Activated CD4-positive, CD25-positive, alpha-beta regulatory T cell treated with anti-CD3 and anti-CD28 coated beads, Interleukin-2, amount 50 U/mL, for 72 hours (primary cell): ENCODE results near the gene PRPF18.
A peak's percentile ranks its signal among the peaks of the same experiment; 100 is the strongest.

ENCODE experiments used
- DNase-seq: peaks from one replicate; pipeline ENCODE4 v3.0.0; 2021

The PRPF18 gene

GRCh38 chr10:13644866-13645265 is 58.1 kb downstream of the PRPF18 start:
- DNase-seq = no peak

- no peak for DNase-seq
Measured at GRCh38 chr10:13648425-13648824, 61.7 kb downstream of the PRPF18 start.

DNA sequence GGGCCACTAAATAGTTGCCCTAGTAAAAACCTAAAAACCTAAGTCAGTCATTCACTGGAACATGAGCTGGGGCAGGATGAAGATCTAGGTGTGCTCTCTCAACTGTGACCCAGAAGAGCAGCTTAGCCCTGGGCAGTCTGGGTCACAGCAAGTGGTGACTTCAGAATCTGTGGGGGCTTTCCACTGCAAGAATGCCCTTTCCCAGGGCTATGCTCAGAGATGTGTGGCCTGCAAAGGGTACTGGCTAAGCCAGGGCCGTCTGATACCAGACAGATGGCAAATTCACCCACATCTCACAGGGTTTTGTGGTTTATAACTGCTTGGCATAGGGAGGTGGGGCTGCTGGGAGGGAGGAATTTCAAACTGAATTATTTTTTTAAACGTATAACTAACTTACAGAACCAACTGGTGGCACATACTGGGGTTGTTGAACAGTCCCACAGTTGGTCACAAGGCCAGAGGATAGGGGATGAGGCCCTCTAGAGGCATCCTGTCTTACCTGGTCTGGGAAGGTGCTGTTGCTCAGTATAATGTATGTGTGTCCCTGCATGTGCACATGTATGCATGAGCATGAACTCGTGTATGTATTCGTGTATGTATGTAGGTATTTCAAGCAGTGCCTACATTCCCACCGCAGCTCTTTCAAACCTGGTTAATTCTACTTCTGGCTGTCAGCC is 63.2 kb downstream of the PRPF18 start:
- no peak for DNase-seq

GRCh38 chr10:13650961-13651360 is 64.2 kb downstream of the PRPF18 start:
- DNase-seq = no peak

DNA sequence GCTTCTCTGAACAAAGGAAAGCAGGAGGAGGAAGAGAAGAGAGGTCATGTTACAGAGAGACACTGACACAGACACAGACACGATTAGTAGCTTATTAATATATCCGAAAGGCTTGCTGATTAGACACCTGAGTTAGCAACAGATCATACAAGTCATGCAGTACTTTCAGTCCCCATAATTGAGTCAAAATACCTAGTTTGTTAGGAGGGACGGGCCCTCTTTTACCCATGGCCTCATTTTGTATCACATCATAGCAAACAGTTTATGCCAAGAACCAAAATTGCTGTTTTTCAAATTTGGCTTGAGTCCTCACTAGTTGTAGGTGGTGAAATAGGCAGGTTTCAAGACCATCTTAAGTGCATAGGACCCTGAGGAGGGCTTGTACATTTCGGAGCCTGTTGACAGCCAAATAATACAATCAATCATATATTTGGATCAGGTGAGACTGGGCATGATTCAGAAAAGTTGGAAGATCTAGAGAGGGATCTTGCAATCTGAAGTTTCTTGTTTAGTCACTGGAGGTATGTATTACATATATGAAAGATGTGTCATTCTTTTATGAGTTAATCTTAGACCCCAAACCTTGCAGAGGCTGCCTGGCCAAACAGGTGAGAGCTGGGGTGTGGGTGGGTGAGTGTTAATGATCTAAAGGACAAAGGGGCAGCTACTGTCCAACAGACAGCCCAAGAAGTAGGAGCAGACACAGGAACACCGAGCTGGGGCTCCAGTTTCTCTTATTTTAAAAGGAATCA is 65.4 kb downstream of the PRPF18 start:
- no peak for DNase-seq

DNA sequence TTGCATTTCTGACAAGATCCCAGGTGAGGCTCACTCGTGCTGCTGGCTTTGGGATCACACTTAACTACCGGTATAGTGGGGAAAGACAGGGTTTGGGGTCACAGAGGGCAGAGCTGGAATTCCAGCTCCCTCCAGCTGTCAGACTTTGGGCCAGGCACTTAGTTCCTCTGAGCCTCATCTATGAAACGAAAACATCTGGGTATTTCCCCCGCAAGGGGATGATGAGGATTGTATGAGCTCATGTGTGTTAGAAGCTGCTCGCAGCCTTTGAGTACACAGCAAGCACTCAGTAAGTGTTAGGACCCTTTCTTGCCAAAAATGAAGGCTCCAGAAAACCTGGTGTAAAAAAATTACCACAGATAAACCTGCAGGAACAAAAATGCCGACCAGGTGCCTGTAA is 66.1 kb downstream of the PRPF18 start:
- DNase-seq = no peak

DNA sequence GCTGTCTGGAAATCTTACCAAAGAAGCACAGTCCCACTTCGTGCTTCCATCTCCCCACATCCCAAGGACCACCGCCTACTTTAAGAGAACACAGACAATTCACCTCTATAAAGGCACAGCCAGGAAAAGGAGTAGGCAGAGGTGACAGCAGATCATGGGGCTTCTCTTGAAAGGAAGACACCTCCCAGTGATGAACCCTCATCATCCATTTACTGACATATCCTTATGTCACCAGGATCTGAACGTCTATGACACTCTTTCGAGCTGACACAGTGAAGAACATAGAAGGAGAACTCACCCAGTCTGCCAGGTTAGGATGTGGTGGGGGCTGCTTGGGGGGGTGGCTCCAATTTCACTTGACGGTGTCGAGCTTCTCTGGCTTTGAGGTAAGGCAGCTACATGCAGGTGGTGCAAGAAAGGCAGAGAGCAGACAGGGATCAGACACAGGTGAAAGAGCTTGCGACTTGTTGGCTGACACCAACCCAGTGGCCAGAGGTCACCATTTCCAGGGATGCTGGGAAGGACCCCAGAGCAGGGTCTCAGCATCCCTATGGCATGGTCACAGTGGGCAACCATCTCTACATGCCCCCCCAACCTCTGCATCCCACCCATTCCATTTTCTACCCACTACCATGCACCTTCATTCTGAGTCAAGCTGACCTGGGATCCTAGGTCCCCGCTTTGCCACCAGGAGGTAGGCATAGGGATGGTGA is 67.5 kb downstream of the PRPF18 start:
- no peak for DNase-seq

DNA sequence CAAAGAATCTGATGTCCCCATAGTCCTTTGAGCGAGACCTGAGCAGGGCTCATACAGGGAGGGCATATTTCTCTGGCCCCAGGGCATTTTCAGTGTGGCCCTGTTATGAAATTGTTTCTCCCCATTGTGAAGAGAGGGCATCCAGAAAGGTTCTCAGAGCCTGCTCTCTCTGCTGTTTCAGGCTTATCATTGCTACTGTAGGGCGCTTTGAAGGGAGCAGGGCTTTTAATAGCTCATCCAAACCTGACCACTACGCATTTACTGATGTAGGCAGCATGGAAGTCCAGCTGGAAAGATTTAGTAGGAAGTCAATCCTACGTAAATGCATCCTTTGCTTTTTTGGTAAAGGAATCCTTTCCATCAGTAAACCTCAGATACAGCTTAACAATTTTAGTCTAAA is 68.1 kb downstream of the PRPF18 start:
- no peak for DNase-seq

GRCh38 chr10:13656337-13657100 is 69.8 kb downstream of the PRPF18 start:
- DNase-seq = no peak

GRCh38 chr10:13657101-13657680 is 70.4 kb downstream of the PRPF18 start:
- no peak for DNase-seq

DNA sequence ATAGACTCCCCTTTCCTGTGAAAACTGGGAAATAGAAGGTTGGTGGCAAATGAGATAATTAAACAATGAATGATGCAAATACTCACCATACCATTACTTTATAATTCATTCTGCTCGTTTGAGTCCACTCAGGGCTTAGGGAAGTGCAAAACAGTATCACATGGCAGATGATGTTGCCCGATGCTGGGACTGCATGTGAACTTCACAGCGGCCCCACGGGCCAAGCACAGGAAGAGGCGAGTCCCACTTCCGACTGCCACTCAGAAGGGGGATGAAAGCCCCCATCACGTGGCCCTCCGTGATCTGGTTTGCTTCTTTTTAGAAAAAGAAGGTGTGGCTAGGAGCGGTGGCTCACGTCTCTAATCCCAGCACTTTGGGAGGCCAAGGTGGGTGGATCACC is 71.5 kb downstream of the PRPF18 start:
- DNase-seq = no peak

DNA sequence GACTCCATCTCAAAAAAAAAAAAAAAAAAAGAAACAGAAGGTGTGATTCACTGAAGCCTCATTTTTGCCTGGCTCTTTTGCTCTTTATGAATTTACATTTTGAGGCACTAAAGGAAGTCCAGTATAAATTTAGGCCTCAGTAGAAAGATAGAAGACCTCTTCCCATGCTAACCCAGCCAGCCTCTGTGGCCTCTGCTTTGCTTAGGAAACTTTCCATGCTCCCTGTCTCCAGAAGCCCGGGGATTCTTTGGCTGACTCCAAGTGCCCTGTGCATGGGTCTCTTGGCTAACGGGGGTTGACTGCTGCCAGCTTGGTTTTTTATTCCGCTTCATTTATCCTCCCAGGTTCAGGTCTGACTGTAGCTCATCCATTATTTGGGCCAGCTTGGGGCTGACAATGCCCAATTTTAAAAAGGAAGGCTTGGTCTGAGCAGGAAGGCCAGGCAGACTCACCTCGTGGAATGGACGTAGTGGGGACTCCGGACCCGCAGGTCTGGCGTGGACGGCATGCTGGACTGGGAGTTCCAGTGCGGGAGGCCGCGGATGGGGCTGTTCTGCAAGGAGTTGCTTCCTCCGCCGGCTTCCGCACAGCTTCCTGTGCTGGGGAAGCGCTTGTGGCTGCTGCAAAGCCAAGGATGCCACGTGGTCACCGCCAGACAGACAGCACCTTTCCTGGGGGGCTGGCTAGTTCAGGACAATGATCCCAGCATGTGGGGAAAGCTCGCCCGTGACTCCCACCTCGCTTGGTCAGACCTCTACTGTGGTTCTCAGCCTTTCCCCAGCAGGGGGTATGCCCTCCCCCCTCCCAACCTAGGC is 72.3 kb downstream of the PRPF18 start:
- DNase-seq = no peak

GRCh38 chr10:13659887-13660550 is 73.3 kb downstream of the PRPF18 start:
- peak; percentile 71 for DNase-seq

GRCh38 chr10:13660551-13660920 is 73.8 kb downstream of the PRPF18 start:
- no peak for DNase-seq

DNA sequence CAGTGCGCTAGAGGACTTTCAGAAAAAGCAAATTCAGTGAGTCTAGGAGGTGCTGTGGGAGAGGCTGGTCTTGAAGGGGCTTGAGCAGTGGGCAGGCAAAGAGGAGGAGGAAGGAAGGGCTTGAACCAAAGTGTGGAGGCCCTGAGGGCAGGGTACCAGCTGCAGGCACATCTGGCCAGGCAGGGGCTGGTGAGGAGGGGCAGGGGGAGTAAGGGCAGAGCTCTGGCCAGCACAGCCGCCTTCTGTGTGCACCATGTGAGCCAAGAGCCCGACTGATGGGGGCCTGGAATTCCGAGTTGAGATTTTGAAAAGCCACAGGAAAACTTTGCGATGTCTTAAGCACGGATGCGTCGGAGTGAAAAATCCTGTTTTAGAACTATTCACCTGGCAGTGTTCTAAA is 74.5 kb downstream of the PRPF18 start:
- no peak for DNase-seq

DNA sequence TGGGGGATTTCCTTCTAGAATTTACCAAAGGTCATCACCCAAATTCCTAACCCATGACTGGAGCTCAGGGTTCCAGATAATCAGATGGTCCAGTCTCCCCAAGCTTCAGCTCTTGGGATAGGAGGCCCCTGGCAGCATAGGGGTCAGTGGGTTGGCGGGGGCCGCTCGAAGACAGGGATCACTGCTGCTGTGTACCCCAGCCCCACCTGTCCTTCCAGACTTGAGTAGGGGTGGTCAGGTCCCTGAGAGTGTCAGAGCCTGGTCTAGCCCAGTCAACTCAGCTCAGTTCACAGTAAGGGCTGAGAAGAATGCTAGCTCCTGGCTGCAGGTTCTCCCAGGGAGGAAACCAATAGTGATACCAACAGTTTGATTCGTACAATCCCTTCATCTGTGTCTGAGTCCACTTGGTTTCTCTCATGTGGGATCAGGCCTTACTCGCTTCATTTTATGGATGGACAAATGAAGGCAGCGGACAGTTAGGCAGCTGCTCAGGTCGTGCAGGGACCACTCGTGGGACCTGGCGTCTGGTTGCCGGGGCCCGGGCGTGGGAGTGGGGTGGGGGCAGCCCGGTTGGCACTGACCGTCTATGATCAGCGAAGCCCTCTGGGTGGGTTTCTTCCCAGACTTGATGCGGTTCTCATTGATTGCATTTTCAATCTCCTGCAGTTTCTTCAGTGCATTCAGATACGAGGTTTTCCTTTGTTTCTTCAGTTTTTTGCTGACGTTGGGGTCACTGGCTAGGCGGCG is 78.9 kb downstream of the PRPF18 start:
- DNase-seq = no peak

GRCh38 chr10:13668126-13668525 is 81.4 kb downstream of the PRPF18 start:
- no peak for DNase-seq

- no peak for DNase-seq
Measured at GRCh38 chr10:13669182-13669855, 82.6 kb downstream of the PRPF18 start.

- no peak for DNase-seq
Measured at GRCh38 chr10:13669901-13670300, 83.1 kb downstream of the PRPF18 start.

DNA sequence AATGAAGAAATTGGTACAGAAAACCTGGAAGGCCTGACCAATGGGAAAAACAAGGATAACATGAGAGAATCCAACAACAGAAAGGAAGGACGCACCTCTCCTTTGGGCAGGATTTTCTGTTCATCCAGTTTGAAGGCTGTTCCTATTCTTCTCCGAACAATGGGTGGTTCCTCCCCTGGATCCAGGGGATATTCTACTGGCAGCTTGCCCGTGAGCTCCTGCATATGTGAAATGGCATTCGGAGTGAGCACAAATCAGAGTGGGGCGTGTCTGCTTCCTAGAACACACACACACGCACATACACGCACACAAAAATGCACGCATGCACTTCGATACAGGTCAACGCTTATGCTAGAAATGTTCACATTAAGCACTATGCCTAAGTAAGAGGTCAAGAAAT is 83.5 kb downstream of the PRPF18 start:
- no peak for DNase-seq
